Fibroblast of skin of scalp (primary cell): Measurements from ENCODE around the gene NUDT5.

Experiments used
- DNase-seq: peaks from one replicate; pipeline ENCODE4 v3.0.0-alpha.2; 2013

Gene NUDT5

DNA sequence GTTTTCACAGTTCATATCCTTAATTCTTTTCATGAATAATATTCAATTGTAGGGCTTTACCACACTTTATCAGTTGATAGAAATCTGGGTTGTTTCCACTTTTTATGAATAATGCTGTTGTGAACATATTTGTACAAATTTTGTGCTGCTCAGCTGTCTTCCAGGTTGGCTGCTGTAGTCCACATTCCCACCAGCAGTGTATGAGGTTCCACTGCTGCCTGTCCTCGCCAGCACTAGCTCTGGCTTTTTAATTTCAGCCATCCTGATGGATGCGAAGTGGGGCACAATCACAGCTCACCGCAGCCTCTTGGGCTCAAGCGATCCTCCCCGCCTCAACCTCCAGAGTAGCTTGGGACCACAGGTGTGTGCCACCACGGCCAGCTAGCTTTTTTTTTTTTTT is 32.8 kb downstream of the NUDT5 start:
- DNase-seq = no peak

- no peak for DNase-seq
Observed at GRCh38 chr10:12160664-12161063, 35.0 kb downstream of the NUDT5 start.

DNA sequence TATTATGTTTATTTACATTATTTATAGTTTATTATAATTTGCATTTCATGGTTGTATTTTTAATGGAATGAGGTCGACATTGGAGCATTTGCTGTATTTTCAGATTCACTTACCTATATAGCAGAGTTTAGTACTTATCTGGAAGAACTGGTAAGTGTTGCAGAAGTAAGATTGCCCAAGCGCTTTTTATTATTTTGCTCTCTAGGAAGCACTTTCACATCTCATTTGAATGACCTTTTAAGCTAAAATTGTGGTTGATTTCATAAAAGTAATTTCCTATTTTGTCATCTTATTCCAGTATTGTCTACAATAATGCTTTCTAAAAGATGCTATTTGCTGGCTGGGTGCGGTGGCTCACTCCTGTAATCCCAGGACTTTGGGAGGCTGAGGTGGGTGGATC is 37.6 kb downstream of the NUDT5 start:
- DNase-seq = no peak

DNA sequence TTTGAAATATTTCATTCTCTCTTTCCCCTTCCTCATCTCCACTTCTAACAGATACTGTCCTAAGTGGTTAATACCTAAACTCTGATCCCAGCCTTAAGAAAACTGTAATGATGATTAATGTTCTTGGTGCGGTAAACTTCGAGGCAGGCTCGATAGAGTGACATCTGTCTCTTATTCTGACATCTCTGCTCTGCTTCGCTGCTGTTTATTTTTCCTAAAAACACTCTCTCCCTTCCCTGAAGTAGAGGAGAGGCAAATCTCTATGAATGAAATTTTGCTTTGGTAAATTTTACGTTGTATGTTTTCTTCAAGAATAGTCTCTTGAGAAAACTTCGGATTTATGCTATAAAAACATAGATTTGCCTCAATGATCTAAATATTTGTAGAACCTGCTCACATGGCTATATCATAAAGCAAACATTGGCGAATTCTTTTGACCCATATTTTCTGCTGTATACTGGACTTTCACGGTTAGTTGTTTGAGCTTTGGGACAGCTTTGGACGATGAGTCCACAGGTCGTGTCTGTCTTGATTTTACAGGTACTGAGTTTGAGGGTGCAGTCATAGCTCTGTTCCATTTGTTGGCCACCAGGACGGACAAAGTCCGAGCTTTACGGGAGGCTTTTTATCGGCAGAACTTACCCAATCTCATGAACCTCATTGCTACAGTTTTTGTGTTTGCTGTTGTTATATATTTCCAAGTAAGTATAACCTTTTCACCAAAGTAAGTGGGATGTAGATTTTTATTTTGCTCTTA is 39.1 kb downstream of the NUDT5 start:
- DNase-seq = no peak

DNA sequence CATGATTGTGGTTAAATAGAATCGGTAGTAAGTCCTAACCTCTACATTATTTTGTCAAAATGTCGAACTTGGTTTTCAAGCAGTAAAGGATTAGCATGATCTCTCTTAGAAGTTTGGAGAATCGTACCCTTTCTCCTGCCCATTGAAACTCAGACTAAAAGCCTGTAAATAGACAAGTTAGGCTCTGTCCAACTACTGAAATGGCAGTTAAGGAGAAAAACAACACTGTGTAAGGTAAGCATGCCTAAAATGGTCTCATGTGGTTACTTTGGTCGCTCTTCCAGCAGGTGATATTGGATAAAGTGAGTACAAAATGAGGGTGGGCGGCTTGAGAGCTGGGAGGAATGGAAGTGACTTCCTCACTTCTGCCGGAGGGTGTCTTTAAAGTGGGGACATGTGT is 41.2 kb downstream of the NUDT5 start:
- DNase-seq = no peak

GRCh38 chr10:12150163-12150562 is 45.5 kb downstream of the NUDT5 start:
- no peak for DNase-seq

- DNase-seq = no peak
Observed at GRCh38 chr10:12144538-12144937, 51.2 kb downstream of the NUDT5 start.

DNA sequence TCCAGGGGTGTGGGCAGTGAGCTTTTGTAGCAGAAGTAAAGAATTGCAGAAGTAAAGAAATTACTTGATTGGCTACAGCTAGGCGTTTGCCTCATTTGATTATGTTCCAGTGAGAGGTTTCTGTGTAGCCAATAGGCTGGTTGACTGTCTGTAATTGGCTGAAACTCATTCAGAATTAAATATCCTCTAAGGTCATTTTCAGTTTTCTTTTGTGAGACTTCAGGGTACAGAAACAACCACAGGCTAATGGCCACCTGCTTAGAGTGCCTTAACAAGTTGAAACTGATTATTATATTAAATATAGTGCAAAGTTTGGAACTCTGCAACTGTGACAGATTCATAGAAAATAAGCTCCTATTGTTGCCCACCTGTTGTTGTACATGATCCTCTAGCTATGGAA is 55.7 kb downstream of the NUDT5 start:
- no peak for DNase-seq

GRCh38 chr10:12135631-12136030 is 60.1 kb downstream of the NUDT5 start:
- DNase-seq = no peak

GRCh38 chr10:12130237-12130872 is 65.3 kb downstream of the NUDT5 start:
- DNase-seq = peak; percentile 81

GRCh38 chr10:12129222-12130111 is 66.2 kb downstream of the NUDT5 start, which contains the start of gene SEC61A2:
Gene SEC61A2 (plus strand): TSS chr10:12129677. CDS start chr10:12129788, 111 bp downstream.
- peak; percentile 94 for DNase-seq

- DNase-seq = no peak
Observed at GRCh38 chr10:12121673-12122072, 74.0 kb downstream of the NUDT5 start.
